AG04449 (cell line): ENCODE measurements around the gene CPLANE1.

ENCODE experiments used
- CTCF ChIA-PET: fragments of 350-600 bp; formaldehyde crosslinking; extraction: SDS; loops from one replicate; lab custom pipeline; 2021; ENCODE audit warnings: antibody characterized with exemption; lab: Yijun Ruan, JAX
- POLR2A ChIA-PET: fragments of 400-600, 350-600 bp; formaldehyde crosslinking; extraction: SDS; loops from one replicate; lab custom pipeline; 2020; ENCODE audit warnings: antibody characterized with exemption, inconsistent platforms; lab: Yijun Ruan, JAX
- DNase-seq: peaks from one replicate; pipeline ENCODE4 v3.0.0-alpha.2; 2010; ENCODE audit warnings: low read depth, low spot score
- H3K4me3 ChIP-seq: 2 replicates; pipeline ENCODE4 v1.5.1; 2011; ENCODE audit warnings: low read depth, mild to moderate bottlenecking, control low read depth, low read length
- CTCF ChIP-seq: IDR thresholded peaks from one replicate; pipeline ENCODE4 v1.5.1; 2011; ENCODE audit warnings: mild to moderate bottlenecking, moderate library complexity, low read length, control low read depth, inconsistent platforms; ENCODE audit not compliant: insufficient read depth; ENCODE audit errors: missing control alignments

CPLANE1 gene

GRCh38 chr5:37121027-37121426 lies 128.1 kb downstream of the CPLANE1 start:
- DNase-seq = no peak
- POLR2A ChIA-PET = no interaction called here
- CTCF ChIA-PET = interaction anchor here (1.3 kb wide), 1 partner anchor 8 kb away, joined by 3 read pairs; no protein-coding TSS in a partner anchor
- no peak for TF ChIP-seq CTCF
- no peak overlapping the region for H3K4me3 ChIP-seq

GRCh38 chr5:37120270-37120669 lies 128.9 kb downstream of the CPLANE1 start:
- no peak for TF ChIP-seq CTCF
- no peak overlapping the region for H3K4me3 ChIP-seq
- CTCF ChIA-PET = no interaction called here
- no peak for DNase-seq
- POLR2A ChIA-PET = no interaction called here

- no peak for DNase-seq
- ChIA-PET CTCF (no interaction called here), POLR2A (no interaction called here)
- no peak overlapping the region for H3K4me3 ChIP-seq
- no peak for TF ChIP-seq CTCF
Observed at GRCh38 chr5:37116359-37116758, 132.8 kb downstream of the CPLANE1 start.

GRCh38 chr5:37112383-37112991 lies 136.7 kb downstream of the CPLANE1 start:
- no peak overlapping the region for H3K4me3 ChIP-seq
- ChIA-PET POLR2A (no interaction called here), CTCF (interaction anchor here (0.9 kb wide), 1 partner anchor 9 kb away, joined by 3 read pairs; no protein-coding TSS in a partner anchor)
- DNase-seq = no peak
- TF ChIP-seq CTCF = no peak

GRCh38 chr5:37111426-37112382 lies 137.5 kb downstream of the CPLANE1 start:
- CTCF ChIA-PET = interaction anchor here (0.7 kb wide), 1 partner anchor 82 kb away, joined by 3 read pairs; no protein-coding TSS in a partner anchor
- POLR2A ChIA-PET = no interaction called here
- no peak for TF ChIP-seq CTCF
- no peak overlapping the region for H3K4me3 ChIP-seq
- DNase-seq = no peak

- no peak for TF ChIP-seq CTCF
- POLR2A ChIA-PET = no interaction called here
- no peak for DNase-seq
- H3K4me3 ChIP-seq = no peak overlapping the region
- CTCF ChIA-PET = no interaction called here
Observed at GRCh38 chr5:37110135-37110534, 139.0 kb downstream of the CPLANE1 start.
